Measurements from ENCODE around the gene NOSTRIN. TPM values are rescaled to one million over a fixed set of nuclear protein-coding genes. Genes with fewer than 3 reads are reported as not detected.
A peak's percentile ranks its signal among the peaks of the same experiment; 100 is the strongest.
"Not testable (repeated sequence)": the region's sequence is repeated elsewhere in the genome, so short reads cannot be mapped to it uniquely, and the experiment has no call there.

The NOSTRIN gene
- total RNA-seq, 4 donors from 2014 or later: 16.3 to 197 (median 70.6) TPM

- ATAC-seq (ENCODE audit: low FRiP score) (peak; percentile 62), DNase-seq (ENCODE audit: low spot score) (peak; percentile 40)
- TF ChIP-seq, protein P1, sequence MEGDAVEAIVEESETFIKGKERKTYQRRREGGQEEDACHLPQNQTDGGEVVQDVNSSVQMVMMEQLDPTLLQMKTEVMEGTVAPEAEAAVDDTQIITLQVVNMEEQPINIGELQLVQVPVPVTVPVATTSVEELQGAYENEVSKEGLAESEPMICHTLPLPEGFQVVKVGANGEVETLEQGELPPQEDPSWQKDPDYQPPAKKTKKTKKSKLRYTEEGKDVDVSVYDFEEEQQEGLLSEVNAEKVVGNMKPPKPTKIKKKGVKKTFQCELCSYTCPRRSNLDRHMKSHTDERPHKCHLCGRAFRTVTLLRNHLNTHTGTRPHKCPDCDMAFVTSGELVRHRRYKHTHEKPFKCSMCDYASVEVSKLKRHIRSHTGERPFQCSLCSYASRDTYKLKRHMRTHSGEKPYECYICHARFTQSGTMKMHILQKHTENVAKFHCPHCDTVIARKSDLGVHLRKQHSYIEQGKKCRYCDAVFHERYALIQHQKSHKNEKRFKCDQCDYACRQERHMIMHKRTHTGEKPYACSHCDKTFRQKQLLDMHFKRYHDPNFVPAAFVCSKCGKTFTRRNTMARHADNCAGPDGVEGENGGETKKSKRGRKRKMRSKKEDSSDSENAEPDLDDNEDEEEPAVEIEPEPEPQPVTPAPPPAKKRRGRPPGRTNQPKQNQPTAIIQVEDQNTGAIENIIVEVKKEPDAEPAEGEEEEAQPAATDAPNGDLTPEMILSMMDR (IDR thresholded peaks at IDR 0.05): no peak
Observed at GRCh38 chr2:168851674-168852320, 49.4 kb downstream of the NOSTRIN start.

DNA sequence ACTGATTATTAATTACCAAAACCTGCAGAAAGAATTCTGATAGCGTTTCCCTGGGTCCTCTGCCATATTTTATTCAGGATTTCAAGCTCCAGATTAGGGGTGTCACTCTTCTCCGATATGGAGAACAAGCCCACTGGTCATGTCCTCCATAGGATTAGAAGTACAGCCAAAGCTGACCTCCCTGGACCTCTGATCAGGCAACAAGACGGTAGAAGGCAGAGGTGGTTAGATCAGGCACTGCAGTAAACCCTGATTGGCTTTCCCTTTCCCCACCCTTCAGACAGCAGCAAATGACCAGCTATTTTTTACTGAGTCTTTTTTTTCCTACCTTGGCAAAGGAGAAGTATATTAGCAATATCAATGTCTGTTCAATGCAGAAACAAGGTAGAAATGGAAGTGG lies 50.0 kb downstream of the NOSTRIN start:
- ATAC-seq (ENCODE audit: low FRiP score) (no peak), DNase-seq (ENCODE audit: low spot score) (no peak)

GRCh38 chr2:168853471-168853870 lies 51.0 kb downstream of the NOSTRIN start:
- ATAC-seq (ENCODE audit: low FRiP score) (no peak), DNase-seq (ENCODE audit: low spot score) (no peak)
- TF ChIP-seq, protein P1 (IDR thresholded peaks at IDR 0.05): no peak

More for the DNA sequence above, 50.0 kb downstream of the NOSTRIN start:
- TF ChIP-seq, protein P1 (IDR thresholded peaks at IDR 0.05): no peak

GRCh38 chr2:168854651-168855050 lies 52.2 kb downstream of the NOSTRIN start:
- TF ChIP-seq, protein P1 (IDR thresholded peaks at IDR 0.05): no peak
- ATAC-seq (ENCODE audit: low FRiP score) (no peak), DNase-seq (ENCODE audit: low spot score) (no peak)

- TF ChIP-seq, protein P1 (IDR thresholded peaks at IDR 0.05): no peak
- ATAC-seq (ENCODE audit: low FRiP score) (no peak), DNase-seq (ENCODE audit: low spot score) (no peak)
Observed at GRCh38 chr2:168855601-168856000, 53.2 kb downstream of the NOSTRIN start.

DNA sequence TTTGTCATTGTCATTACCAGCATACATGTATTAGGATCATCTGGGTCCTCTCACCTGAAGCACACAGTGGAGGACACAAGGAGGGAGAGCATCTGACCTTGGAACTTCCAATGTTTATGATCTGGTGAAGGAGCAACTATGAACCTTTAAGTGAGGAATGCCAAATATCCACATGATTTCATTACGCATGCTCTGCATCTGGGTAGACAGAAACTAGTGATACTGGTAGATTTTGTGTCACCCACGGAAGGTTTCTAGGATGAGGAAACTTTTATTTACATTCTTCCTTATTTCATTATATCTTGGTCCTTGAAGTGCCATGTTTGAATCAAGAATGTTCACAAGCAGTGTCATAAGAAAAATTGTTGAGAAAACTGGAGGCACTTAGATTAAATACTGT lies 55.7 kb downstream of the NOSTRIN start:
- DNase-seq (ENCODE audit: low spot score): no peak
- TF ChIP-seq, protein P1 (IDR thresholded peaks at IDR 0.05): no peak
- no peak for ATAC-seq (ENCODE audit: low FRiP score)

GRCh38 chr2:168867164-168867563 lies 64.7 kb downstream of the NOSTRIN start:
- not testable (repeated sequence) for DNase-seq (ENCODE audit: low spot score); ATAC-seq (ENCODE audit: low FRiP score)

GRCh38 chr2:168870369-168870768 lies 67.9 kb downstream of the NOSTRIN start:
- not testable (repeated sequence) for DNase-seq (ENCODE audit: low spot score); ATAC-seq (ENCODE audit: low FRiP score)

- not testable (repeated sequence) for DNase-seq (ENCODE audit: low spot score); ATAC-seq (ENCODE audit: low FRiP score)
Observed at GRCh38 chr2:168870824-168871223, 68.4 kb downstream of the NOSTRIN start.
